ENCODE data around the gene ZNF83.

ZNF83 gene

DNA sequence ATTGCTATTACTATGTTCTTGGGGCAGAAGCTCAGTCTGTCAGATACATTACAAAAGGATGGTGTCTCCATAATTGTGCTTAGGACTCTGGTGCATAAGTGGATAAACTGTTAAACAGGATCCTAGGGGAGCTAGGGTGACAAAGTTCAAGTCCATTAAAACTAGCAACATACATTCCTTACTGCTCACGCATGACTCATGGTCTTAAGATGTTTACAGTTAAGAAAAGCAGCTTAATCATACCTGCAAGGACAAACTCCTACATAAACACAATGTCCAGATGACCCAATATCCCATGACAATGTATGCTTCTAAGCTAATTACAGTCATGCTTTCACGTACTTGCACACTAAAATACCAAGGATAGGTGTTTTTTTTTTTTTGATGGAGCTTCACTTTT lies 71.6 kb downstream of the ZNF83 start:
- no peak for TF ChIP-seq ZFX (IDR thresholded peaks at IDR 0.05)
- TF ChIP-seq, protein P1, sequence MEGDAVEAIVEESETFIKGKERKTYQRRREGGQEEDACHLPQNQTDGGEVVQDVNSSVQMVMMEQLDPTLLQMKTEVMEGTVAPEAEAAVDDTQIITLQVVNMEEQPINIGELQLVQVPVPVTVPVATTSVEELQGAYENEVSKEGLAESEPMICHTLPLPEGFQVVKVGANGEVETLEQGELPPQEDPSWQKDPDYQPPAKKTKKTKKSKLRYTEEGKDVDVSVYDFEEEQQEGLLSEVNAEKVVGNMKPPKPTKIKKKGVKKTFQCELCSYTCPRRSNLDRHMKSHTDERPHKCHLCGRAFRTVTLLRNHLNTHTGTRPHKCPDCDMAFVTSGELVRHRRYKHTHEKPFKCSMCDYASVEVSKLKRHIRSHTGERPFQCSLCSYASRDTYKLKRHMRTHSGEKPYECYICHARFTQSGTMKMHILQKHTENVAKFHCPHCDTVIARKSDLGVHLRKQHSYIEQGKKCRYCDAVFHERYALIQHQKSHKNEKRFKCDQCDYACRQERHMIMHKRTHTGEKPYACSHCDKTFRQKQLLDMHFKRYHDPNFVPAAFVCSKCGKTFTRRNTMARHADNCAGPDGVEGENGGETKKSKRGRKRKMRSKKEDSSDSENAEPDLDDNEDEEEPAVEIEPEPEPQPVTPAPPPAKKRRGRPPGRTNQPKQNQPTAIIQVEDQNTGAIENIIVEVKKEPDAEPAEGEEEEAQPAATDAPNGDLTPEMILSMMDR (conservative IDR thresholded peaks at IDR 0.05): no peak
- H3K27ac ChIP-seq: no peak overlapping the region

DNA sequence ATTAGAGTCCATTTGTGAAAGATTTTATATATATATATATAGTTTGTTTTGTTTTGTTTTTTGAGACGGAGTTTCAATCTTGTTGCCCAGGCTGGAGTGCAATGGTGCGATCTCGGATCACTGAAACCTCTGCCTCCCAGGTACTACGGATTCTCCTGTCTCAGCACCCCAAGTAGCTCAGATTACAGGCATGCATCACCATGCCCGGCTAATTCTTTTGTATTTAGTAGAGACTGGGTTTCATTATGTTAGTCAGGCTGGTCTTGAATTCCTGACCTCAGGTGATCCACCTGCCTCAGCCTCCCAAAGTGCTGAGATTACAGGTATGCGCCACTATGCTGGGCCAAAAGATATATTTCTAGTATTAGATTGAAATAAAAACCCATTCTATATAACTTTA lies 72.0 kb downstream of the ZNF83 start:
- TF ChIP-seq, protein P1 (conservative IDR thresholded peaks at IDR 0.05): no peak
- TF ChIP-seq ZFX (IDR thresholded peaks at IDR 0.05): no peak
- H3K27ac ChIP-seq: no peak overlapping the region

Measured in C4-2B (cell line).